HG02571 (cell line): ENCODE measurements around the gene TRIM72.
"Not testable (repeated sequence)": the region's sequence is repeated elsewhere in the genome, so short reads cannot be mapped to it uniquely, and the experiment has no call there.

ENCODE experiments used
- ATAC-seq: cut with Tn5 transposase; IDR thresholded peaks from one replicate; pipeline ENCODE4 v1.9.1; 2021; ENCODE audit warnings: mild to moderate bottlenecking, moderate library complexity; ENCODE audit not compliant: unreplicated experiment

The TRIM72 gene

DNA sequence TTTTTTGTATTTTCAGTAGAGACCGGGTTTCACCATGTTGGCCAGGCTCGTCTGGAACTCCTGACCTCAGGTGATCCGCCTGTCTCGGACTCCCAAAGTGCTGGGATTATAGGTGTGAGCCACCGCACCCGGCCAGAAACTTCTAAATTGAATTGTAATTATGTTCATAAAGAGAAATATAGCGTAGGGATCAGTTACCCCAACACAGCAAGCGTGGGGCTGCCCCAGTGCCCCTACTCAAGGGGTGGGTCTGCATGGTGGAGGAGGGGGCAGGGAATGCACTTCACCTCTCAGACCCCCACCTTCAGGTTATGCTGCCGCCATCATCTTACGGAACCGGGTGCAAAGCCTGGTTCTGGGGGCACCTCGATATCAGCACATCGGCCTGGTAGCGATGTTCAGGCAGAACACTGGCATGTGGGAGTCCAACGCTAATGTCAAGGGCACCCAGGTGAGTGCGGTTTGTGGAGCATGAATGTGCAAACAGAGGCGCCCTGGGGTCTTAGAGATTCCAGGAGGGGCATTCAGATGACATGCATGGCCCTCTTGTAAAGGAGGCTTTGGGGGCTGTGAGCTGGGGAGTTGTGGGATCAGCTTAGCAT lies 63.8 kb downstream of the TRIM72 start:
- ATAC-seq: no peak

DNA sequence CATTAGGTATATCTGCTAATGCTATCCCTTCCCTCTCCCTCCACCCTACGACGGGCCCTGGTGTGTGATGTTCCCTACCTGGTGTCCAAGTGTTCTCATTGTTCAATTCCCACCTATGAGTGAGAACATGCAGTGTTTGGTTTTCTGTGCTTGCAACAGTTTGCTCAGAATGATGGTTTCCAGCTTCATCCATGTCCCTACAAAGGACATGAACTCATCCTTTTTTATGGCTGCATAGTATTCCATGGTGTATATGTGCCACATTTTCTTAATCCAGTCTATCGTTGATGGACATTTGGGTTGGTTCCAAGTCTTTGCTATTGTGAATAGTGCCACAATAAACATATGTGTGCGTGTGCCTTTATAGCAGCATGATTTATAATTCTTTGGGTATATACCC lies 64.9 kb downstream of the TRIM72 start:
- ATAC-seq: not testable (repeated sequence)
